HS-5 (cell line): ENCODE data around the gene TTC14.
A peak's percentile ranks its signal among the peaks of the same experiment; 100 is the strongest.
"Not testable (repeated sequence)": the region's sequence is repeated elsewhere in the genome, so short reads cannot be mapped to it uniquely, and the experiment has no call there.

Source experiments
- DNase-seq: peaks from one replicate; pipeline ENCODE4 v3.0.0-alpha.2; 2012; ENCODE audit warnings: low read depth

Gene TTC14

GRCh38 chr3:180601688-180602666 is at the start of gene TTC14:
TSS of gene TTC14 (plus strand) at chr3:180602163. CDS start at chr3:180602262, 99 bp downstream.
- peak; percentile 77 for DNase-seq

DNA sequence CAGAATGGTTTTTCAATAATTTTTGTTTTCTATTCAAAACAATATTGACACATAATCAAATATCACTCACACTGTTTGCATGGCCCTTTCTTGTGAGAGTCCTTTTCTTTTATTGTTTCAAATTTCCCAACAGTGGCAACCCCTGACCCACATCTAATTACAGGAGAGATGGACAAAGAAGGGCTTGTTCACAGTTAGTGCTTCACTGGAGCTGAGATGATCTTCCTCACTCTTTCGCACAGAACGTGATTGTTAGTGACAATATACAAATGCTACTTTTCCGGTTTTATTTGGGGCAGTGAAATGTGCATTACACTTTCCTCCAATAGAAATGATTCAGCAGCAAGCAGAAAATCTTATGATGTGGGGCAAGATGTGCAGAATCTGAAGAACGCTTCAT is 38.6 kb upstream of the TTC14 start:
- no peak for DNase-seq

DNA sequence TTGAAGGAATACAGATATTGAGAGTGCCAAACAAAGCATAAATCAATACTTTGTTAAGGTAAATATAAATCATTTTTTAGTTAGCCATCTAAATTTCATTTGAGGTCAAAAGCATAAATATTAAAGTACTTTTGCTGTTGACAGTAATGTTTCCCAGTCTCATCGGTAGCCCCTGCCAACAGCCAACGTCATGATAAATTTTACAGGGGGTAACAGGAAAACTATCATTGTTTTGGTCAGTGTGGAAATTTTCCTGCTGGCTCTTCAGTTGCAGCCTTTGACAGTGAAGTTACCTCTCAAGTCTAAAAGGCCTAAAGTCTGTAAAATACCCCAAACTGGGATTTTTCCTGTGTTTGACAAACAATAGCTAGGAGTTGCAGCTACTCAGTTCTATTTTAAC is 37.3 kb upstream of the TTC14 start:
- no peak for DNase-seq

DNA sequence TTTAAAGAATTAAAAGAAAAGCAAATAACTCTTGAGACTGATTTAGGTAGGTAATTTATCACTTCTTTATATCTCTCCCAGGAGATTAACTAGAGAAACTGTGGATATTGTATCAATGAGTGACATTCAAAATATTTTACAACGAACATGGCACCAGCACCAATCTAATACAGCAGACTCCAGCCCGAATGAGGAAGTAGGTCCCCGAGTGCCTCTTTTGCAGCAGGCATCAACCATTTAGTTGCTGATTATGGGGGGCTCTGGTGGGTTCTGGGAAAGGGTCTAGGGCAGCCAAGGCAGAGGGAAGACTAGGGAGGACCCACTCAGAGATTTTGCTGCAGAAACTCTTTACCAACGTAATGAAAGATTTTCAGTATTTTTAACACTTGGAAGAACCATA is 31.7 kb upstream of the TTC14 start:
- no peak for DNase-seq

DNA sequence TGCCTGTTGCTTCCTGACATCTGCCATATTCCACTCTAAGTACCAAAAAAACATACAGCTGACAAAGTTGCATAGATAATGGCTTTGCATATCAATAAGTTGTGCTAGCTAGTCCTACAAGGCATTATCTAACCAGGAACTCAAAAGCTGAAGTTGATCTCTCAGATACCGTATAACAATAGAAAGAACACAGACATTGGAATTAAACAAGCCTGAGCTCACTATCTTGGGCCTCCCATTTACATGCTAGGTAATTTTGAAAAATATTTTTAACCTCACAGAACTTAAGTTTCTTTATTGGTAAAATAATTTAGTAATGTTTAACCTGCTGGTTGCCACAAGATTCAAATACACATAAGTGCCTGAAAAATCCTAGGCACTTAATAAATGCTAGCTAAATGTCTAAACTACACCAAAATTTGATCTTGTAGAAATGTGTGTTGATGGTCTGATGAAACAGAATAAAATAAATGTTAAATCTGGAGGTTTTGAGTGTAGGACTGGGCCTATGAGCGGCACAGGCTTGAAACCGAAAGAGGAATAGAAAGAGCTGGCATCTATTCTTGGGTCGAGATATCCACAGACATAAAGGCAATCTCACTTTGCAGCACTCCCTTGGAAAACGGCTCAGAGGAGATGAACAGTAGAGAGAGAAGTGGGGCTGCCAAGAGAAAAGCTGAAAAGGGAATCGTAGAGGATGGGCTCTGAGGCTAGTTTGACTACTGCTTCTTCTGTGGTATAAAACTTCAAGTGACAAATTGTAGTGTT is 29.9 kb upstream of the TTC14 start:
- no peak for DNase-seq

GRCh38 chr3:180575571-180575970 is 26.4 kb upstream of the TTC14 start:
- DNase-seq, result no peak

GRCh38 chr3:180580934-180581333 is 21.0 kb upstream of the TTC14 start:
- DNase-seq, result no peak

- no peak for DNase-seq
Measured at GRCh38 chr3:180590396-180590795, 11.6 kb upstream of the TTC14 start.

DNA sequence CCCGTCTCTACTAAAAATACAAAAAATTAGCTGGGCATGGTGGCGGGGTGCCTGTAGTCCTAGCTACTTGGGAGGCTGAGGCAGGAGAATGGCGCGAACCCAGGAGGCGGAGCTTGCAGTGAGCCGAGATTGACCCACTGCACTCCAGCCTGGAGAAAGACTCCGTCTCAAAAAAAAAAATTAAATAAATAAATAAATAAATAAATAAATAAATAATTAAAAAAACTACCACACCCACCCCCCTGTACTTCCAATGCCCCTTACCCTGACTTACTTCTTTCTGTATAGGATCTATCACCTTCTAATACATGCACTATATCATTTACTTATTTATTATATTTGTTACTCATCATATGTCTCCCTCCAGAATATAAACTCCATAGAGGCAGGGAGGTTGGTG is 8.3 kb upstream of the TTC14 start:
- not testable (repeated sequence) for DNase-seq

DNA sequence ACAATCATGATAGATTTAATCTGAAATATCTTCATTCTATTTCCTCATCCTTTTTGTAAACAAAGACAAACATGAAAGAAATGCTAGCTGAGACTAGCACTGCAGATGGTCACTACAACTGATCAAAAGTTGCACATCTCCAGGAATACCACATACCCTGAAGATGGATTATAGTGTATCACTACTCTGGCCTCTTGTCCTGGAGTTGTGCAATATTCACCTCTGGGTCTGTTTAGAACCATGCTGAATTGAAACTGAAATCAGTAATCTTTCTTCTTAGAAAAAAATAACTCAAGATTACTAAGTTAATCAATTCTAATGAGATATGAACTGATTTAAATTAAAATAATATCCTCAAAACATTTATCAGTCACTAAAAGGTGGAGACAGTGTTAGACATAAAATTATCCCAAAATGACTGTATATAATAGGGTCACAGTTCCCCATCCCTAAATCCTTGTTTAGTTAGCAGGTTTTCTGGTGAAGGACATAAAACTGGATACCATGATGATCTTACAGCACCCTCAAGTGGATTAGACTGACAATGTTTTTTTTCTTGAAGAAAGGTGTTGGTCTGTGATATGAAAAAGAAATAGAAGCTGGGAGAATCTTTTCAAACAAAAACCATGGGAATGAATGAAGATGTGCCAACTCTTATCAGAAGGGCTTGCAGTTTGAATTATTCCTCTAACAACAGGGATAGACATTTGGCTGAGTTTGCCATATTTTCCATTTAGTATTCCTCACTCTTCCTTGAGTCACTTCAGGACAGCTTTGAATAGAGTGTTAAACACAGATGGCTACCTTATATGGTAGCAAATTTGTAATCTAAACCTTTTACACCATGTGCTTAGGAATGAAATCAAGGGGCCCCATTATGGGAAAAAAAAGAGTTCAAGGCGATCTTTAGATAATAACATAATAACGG is 7.1 kb upstream of the TTC14 start:
- peak; percentile 22 for DNase-seq

GRCh38 chr3:180595559-180595935 is 6.4 kb upstream of the TTC14 start:
- DNase-seq, result no peak

DNA sequence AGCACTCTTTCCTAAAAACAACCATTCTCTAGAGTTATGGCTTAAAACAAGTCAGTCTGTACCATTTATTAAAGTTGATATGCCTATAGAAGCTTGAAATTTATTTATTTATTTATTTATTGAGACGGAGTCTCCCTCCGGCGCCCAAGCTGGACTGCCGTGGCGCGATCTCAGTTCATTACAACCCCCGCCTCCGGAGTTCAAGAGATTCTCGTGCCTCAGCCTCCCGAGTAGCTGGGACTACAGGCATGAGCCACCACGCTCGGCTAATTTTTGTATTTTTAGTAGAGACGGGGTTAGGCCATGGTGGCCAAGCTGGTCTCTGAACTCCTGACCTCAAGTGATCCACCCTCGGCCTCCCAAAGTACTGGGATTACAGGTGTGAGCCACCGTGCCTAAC is 1.5 kb upstream of the TTC14 start:
- no peak for DNase-seq

DNA sequence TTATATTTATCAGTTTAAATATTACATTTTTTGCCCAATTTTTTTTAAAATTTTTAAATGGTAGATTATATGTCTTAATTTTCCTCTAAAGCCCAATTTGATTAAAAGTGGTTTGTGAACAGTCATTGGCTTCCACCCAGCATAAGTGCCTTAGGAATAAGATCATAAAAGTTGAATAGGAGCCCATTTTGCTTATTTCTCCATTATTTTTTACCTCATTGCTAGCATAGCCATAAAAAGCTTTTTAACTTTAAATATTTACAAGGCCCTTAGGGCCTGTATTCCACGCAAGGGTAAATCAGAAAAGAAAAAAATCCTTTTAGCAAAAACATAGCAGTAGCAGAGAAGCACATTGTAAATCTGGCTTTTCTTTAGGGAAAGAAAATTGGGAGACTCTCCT is 9.0 kb downstream of the TTC14 start:
- no peak for DNase-seq

DNA sequence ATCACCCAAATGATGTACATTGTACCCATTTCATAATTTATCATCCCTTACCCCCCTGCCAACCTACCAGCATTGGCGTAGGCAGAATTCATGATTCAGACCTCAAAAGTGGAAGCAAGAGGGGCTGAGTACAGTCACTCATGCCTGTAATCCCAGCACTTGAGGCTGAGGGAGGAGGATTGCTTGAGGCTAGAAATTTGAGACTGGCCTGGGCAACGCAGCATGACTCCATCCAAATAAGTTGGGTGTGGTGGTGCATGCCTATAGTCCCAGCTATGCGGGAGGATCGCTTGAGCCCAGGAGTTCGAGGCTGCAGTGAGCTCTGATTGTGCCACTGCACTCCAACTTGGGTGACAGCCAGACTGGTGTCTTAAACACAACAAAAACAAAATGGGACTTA is 10.4 kb downstream of the TTC14 start:
- no peak for DNase-seq

GRCh38 chr3:180615954-180616353 is 14.0 kb downstream of the TTC14 start:
- no peak for DNase-seq

DNA sequence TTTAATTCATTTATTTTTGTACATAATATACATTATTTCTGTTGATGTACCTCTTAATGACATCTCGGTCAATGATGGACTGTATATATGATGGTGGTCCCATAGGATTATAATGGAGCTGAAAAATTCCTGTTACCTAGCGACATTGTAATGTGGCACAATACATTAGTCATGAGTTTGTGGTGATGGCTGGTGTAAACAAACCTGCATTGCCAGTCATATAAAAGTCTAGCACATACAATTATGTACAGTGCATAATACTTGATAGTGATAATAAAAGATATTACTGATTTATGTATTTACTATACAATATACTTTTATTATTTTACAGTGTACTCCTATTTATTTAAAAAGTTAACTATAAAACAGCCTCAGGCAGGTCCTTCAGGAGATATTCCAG is 15.1 kb downstream of the TTC14 start:
- no peak for DNase-seq

- DNase-seq, result not testable (repeated sequence)
Measured at GRCh38 chr3:180618563-180618962, 16.6 kb downstream of the TTC14 start.

DNA sequence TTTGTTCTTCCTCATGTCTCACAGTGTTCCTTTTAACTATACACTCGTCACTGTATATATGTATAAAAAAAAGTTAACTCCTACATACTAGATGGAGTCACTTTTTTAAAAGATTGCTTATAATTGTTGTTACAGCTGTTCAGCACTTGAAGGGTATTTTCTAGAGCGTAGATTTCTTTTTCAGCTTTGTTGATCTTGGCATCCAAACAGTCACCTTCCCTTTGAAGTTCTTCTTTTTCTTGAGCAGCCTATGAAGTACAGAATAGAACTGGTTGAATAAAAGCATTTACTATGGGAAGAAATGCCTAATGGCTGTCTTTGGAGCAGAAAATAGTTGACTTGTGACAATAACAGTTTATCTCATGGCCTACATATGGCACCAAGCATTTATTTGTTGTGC is 17.8 kb downstream of the TTC14 start:
- no peak for DNase-seq

- no peak for DNase-seq
Measured at GRCh38 chr3:180624714-180625113, 22.8 kb downstream of the TTC14 start.

DNA sequence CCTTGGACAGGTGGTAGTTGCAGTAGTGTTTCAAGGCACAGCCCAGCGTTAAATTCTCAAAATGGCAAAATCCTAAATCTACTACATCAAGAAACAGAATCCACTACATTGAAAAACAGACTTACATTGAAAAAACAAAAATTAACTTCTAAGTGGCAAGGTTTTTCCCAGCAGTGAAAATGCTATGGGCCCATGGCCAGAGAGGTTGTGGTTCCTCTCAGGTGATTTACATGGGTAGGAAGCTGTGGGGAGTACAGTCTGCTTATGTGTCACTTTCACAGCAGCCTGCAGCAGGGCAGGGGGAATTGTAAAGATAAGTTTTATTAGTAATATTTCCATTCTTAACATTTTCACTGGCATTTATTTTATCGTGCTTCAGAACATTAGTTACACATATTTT is 24.9 kb downstream of the TTC14 start:
- DNase-seq, result no peak

DNA sequence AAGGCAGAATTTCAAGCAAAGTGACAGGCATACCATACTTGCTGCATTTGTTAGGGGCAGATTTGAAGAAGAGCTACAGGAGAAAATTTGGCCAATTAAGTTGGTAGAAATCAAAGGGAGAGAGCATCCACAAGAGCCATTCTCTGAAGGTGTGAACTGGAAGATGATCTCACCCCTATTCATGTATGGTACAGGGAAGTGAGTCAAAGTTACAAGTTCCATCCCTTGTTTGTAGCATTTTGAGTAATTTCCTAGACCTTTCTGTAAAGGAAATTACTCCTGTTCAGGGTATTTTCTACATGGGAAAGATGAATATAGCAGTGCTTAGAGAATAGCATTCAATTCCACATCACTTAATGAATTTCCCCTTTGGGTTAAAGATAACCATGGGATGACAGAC is 28.4 kb downstream of the TTC14 start:
- DNase-seq, result no peak

DNA sequence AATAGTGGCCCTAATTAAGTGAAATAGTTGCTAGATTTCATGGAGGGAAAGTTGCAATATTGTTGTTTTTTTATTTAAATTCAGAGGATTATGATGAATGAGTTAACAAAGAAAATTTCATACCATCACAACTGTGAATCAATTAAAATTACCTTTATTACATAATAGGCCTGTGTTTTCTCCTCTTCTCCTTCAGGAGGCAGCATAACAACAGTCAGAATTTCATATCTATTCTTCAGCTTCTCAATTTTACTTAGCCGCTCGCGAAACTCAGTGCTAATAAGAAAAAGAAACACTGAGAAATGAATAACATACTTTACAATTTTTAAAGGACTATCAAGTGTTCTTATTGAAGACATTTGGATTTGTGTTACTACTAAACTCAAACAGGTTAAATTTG is 29.4 kb downstream of the TTC14 start:
- no peak for DNase-seq
